GM23248 (cell line): Measurements from ENCODE around the gene USP6NL.

Experiments
- EZH2 ChIP-seq: fragments of 200-600 bp; sonication (generic); IDR thresholded peaks from 2 replicates; pipeline ENCODE4 v1.6.1; 2018; ENCODE audit warnings: antibody characterized with exemption, mild to moderate bottlenecking; ENCODE audit not compliant: insufficient read depth, poor library complexity, severe bottlenecking
- EZH2phosphoT487 ChIP-seq: fragments of 200-600 bp; sonication (generic); IDR thresholded peaks from 2 replicates; pipeline ENCODE4 v1.6.1; 2018; ENCODE audit warnings: antibody characterized with exemption, moderate library complexity, mild to moderate bottlenecking, low read depth; ENCODE audit not compliant: insufficient read depth

GRCh38 chr10:11435581-11435981, 175.9 kb downstream of the USP6NL start:
- TF ChIP-seq EZH2 (no peak), EZH2phosphoT487 (no peak)
